KBM-7 (cell line): ENCODE measurements around the gene FOXO1.

Experiments used
- DNase-seq: peaks from one replicate; pipeline ENCODE4 v3.0.0-alpha.2; 2015
- in situ Hi-C: fragments of 300-500 bp; cut with MboI; formaldehyde crosslinking; loops from 2 replicates; pipeline ENCODE4 v1.14.3; 2020; ENCODE audit warnings: low sequenced_read_pairs, low pct_unique_long_range_greater_than_20kb, mixed read lengths

The FOXO1 gene

DNA sequence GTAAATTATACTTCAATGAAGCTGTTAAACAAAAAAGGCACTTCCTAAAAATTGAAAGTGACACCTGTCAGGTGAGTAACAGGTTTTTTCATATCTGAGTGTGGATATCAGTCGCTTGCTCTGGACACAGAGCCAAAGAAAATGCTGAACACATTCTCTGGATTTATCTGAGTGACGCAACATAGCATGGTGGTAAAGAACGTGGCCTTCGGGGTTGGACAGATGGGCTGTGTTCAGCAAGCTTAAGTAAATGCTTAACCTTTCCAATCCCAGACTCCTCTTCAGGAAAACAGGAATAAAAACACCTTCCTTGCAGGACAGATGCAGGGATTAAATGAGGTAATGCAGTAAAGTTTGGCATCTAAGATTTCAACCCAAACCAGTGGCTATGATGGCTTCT is 132.0 kb downstream of the FOXO1 start:
- in situ Hi-C loops, result no loop called here
- DNase-seq, result no peak

DNA sequence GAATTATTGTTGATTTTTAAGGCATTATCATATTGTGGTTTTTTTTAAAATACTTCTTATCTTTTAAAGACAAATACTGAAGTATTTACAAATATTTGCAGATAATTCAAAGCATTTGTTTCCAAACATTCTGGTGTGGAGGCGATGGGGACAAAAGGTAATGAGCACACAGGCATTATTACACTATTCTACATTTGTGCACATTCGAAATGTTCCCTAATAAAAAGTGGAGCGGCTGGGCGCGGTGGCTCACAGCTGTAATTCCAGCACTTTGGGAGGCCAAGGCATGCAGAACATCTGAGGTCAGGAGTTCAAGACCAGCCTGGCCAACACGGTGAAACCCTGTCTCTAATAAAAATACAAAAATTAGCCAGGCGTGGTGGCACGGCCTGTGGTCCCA is 133.4 kb downstream of the FOXO1 start:
- in situ Hi-C loops, result no loop called here
- no peak for DNase-seq

DNA sequence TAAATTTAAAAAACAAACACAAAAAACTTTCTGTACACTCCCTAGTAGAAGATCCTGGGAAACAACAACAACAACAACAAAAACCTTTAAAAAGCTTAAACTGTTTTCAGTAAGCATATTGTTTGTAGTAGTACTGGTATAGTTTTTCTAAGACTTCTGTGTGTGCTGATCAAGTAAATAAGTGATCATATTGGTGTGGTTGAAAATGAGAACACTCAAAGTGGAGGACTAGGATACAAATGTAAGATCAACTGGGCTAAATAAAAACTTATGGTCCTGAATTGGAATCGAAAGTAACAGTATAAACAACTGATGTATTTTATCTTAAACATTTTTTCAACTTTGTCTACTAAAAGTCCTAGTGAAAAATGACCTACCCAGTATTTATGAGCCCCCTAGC is 135.5 kb downstream of the FOXO1 start:
- in situ Hi-C loops, result no loop called here
- DNase-seq, result no peak

DNA sequence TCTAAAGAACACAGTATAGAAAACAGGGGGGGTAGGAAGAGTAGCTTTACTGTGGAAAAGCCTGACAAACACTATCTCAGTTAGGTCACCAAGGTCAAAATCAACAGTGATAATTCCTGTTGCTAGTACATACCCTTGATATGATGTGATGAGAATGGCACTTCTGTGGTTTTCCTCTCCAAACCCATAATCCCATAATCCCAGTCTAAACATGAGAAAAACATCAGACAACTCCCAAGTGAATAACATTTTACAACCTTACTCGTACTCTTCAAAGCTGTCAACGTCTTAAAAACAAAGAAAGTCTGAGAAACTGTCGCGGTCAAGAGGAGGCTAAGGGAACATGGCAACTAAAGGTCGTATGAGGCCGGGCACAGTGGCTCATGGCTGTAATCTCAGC is 137.6 kb downstream of the FOXO1 start:
- in situ Hi-C loops, result no loop called here
- DNase-seq, result no peak

DNA sequence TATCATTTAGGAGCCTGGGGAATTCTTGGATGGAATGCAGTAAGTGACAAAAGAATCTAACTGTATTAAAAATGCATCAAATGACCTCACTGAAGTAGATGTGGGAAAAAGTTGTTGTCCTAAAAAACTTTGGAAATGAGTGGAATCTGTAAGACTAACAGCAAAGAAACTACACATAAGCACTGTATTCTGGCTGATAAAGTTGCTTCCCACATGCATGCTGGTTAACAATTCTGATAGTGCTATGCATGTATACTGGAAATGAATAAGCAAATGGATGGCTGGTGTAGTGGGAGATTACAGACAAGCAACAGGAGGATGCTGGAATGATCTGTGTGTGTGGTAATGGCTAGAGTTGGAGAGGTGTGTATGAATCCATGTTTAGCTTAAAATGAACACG is 138.5 kb downstream of the FOXO1 start:
- in situ Hi-C loops, result no loop called here
- DNase-seq, result no peak

DNA sequence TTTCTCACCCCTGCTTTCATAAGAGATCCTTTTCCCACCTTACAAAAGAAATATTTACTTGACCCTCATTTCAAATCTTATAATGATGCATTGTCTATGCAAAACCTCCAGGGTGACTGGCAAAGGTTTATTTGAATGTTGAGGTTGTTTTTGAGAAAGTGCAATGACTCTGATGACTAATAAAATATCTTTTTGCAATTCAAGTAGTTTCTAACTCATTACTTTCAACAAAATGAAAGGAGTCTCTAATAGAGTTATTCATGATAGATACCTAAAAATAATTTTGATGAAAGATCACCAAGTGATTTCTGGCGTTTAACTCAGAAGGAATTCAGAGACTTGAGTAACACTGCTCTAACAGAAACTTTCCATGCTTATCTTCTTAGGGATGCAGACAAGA is 144.2 kb downstream of the FOXO1 start:
- DNase-seq, result no peak
- in situ Hi-C loops, result no loop called here

DNA sequence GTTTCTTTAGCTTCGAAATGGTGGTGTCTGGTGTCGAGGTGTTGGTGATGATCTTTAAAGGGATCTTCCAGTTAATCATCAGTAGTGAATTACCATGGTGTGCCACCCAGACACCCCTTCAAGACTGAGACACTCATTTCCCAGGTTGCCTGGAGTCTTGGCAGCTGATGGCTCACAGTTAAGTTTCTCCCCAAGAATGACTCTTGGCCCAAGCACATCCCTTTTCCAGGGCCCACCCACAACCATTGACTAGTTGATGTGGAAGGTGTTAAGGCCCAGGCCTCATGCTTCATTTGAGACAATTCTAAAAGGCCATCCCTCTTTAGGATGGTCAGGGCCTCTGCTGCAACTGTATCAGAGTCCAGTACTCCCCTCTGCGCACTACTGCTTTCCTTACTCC is 145.5 kb downstream of the FOXO1 start:
- no peak for DNase-seq
- in situ Hi-C loops, result no loop called here

DNA sequence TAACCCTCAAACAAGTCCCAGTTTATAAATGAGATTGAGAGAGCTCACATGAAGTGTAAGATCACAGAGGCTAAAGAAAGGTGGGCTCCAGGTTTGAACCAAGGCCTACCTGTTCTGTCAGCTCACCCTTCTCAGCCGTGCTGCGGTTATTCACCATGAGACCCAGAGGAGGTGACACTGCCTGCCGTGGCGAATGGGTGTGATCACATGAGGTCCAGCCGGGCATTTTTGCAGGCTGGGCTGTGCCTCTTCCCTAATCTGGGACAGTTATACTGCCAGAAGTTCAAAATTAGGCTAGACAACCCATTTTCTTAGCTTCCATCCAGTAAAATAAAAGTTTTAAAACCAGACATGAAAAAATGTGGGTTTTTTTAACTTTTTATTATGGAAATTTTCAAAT is 146.8 kb downstream of the FOXO1 start:
- in situ Hi-C loops, result no loop called here
- no peak for DNase-seq

DNA sequence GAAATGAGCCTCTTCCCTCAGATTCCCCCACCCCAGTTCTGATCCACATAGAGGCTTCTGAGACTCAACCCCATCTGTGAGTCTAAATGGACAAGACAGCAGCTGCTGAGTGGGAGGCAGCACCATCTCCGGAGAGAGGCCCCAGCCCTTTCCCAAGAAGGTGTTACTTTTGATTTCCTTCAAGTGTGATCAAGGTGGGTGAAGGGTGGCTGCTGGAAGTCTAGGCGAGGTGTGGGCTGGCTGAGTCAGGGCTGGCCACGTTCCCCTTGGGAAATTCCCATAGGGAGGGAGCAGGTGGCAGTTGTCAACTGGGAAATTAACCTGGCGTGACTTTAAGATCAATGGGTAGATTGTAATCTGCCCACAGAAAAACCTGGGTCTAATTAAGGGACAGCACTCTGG is 148.0 kb downstream of the FOXO1 start:
- DNase-seq, result no peak
- in situ Hi-C loops, result no loop called here

DNA sequence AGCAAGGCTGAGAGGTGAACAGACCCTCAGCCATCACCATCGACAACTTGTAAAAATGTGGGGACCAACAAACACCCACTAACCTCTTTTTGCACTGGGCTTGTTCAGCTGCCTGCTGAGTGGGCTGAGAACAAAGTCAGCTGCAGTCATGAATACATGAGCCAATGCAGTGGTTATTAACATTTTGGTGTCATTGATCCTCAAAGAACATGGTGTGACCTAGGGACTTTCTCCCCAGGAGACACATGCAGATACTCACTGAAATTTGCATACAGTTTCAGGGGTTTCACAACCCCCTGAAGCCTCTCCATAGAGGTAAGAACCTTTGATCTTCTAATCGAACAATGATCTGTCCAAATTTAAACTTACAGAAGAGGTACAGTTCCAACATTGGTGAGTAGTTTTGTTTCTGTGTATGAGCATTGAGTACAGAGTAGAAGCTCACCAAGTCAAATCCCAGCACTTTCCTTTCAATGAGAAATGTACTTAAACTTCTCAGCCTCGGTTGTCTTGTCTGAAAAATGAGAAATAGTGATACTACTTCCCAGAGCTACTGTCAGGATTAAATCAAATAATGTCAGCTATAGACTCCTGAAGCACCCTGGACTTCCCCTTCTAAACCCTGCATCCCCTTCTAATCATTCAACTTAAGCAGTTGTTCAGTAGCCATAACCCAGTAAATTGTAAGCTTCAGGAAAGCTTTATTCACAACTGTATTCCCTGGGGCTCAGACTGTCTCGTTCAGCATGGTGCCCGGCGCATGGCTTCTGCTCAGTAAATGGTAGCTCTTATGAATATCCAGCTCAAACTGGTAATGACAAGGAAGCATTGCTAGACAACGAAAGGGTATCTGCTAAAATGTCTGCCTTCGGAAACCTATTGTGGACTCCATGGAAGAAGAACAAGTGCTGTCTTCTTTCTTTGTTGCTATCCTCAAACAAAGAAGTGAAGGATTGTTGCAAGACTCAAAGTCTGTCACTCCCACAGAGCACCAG is 148.7 kb downstream of the FOXO1 start:
- DNase-seq, result no peak
- in situ Hi-C loops, result no loop called here

DNA sequence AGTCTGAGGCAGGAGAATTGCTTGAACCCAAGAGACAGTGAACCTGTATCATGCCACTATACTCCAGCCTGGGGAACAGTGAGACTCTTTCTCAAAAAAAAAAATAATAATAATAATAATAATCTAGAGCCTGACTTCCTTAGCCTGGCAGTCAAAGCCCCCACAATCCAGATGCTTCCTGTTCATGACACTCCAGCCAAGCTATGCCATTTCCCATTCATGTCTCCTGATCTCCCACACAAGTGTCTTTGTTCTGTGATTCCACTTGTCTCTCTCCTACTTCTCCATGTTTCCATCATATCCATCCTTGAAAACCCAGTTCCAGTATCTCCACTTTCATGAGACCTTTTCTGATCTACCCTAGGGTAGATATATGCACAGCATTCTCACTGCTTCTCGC is 150.7 kb downstream of the FOXO1 start:
- in situ Hi-C loops, result no loop called here
- no peak for DNase-seq

DNA sequence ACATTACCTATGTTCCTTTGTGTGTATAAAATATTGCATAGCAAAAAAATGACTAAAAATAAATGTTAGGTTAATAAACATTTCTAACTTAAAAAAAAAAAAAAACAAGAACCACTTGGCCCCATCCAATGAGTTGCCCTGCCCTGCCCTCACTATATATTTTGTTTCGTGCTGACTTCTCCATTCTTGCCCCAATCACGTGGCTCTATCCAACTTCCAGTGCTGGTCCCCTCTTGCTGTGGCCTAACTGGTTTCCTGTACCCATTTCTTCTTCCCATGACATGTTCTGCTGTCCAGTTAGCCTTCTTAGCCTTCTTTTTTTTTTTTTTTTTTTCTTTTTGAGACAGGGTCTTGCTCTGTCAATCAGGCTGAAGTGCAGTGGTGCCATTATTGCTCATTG is 151.6 kb downstream of the FOXO1 start:
- DNase-seq, result no peak
- in situ Hi-C loops, result no loop called here

DNA sequence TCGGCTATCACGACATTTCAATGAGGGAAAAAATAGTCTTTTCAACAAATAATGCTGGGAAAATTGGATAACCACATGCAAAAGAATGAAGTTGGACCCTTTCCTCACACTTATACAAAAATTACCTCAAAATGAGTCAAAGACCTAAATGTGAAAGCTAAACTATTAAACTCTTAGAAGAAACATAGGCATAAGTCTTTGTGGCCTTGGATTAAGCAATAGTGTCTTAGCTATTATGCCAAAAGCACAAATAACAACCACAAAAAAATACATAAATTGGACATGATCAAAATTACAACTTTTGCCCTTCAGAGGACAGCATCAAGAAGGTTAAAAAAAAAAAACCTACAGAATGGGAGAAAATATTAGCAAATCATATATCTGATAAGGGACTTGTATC is 156.6 kb downstream of the FOXO1 start:
- in situ Hi-C loops, result no loop called here
- no peak for DNase-seq

DNA sequence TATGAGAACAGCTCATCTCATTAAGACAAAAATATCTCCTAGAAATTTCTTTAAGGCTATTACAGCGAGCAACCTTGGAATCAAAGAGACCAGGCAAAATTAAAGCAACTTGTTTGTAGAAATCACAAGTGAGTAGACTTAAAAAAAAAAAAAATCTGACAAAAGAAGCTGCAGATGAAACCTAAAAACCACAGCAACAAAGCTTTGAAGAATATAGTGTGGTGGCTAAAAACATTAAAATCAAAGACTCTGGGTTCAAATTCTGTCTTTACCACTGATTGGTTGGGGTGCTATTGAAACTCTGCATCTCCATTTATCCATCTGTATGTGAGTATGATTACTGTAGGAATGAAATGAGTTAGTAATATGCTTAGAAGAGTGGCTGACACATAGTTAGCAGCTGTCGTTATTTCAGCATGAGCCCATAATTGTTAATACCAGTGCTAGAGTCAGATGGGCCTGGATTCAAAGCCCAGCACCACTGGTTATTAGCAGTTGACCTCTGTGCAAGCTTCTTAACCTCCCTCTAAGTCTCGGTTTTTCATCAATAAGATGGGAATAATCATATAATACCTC is 157.6 kb downstream of the FOXO1 start:
- in situ Hi-C loops, result no loop called here
- no peak for DNase-seq

DNA sequence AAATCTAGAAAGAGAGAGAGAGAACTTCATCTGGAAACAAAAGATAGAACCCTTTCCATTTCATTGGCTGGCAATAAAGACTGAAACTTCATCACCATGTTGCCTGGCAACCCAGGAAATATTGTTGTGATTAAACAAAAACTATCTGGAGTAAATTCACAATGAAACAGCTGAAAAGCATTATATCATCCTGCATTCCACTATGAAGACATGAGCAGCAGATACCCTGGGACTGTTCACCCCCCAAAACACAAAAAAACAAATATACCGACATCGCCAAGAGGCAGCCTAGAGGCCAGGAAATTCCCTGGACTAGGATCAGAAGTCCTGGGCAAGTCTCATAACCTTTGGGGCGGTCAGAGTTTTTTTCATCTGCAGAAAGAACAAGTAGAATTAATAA is 158.3 kb downstream of the FOXO1 start:
- DNase-seq, result no peak
- in situ Hi-C loops, result no loop called here

DNA sequence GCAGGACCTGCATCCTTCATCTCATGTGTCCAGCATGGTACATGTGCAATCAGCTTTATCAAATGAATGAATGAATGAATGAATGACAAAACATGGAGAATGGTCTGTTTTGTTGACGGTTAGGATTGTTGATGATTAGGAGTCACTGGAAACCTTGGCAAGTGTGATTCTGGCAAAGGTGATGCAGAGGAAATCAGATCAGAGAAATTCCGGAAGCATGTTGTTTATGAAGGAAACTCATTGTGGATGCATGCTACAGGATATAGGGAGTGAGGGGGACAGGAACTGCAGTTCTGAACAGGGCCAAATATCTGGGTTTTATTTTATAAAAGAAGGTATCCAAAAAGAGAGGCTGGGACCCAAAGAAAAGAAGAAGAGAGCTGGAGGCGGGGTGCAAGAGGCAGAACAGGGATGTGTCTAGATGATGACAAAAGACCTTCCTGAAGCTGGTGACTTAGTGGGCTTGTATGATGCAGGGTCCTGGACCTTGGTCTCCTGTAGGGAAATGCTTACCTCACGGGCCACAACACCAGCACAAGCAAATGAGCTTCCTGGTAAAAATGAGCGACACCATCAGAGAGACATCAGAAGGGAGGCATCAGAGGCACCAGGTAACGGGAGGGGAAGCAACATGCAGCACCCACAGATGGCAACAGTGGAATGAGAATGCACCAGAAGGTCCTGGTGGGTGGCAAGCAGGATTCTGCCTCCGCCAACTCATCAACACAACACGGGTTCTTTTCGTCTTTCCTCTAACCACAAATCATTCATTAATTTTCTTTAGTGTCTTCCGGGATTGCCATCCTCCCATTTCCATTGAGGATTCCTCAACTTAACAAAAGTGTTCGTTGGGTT is 159.6 kb downstream of the FOXO1 start:
- in situ Hi-C loops, result no loop called here
- no peak for DNase-seq
